H9 (cell line): ENCODE measurements around the gene DGLUCY. TPM values are rescaled to one million over a fixed set of nuclear protein-coding genes. Genes with fewer than 3 reads are reported as not detected.
"Not testable (repeated sequence)": the region's sequence is repeated elsewhere in the genome, so short reads cannot be mapped to it uniquely, and the experiment has no call there.

Experiments used
- DNase-seq: peaks from one replicate; pipeline ENCODE4 v3.0.0-alpha.2; 2017
- H2AFZ ChIP-seq: one replicate; pipeline ENCODE4 v1.6.1; 2013; ENCODE audit warnings: mild to moderate bottlenecking, low read length, control low read depth, moderate library complexity
- H2AK5ac ChIP-seq: 2 replicates; pipeline ENCODE4 v1.6.1; 2013; ENCODE audit warnings: low read length, control low read depth, mixed read lengths; ENCODE audit not compliant: insufficient read length
- H2BK120ac ChIP-seq: one replicate; pipeline ENCODE4 v1.6.1; 2013; ENCODE audit warnings: low read depth, mild to moderate bottlenecking, low read length, control low read depth, inconsistent platforms; ENCODE audit not compliant: poor library complexity, severe bottlenecking
- H2BK12ac ChIP-seq: 2 replicates; pipeline ENCODE4 v1.6.1; 2013; ENCODE audit warnings: low read length, control low read depth, mixed read lengths, low read depth; ENCODE audit not compliant: insufficient read length
- H2BK15ac ChIP-seq: 2 replicates; pipeline ENCODE4 v1.6.1; 2013; ENCODE audit warnings: low read depth, low read length, control low read depth
- H2BK20ac ChIP-seq: one replicate; pipeline ENCODE4 v1.6.1; 2013; ENCODE audit warnings: low read depth, mild to moderate bottlenecking, low read length, control low read depth, inconsistent platforms; ENCODE audit not compliant: poor library complexity, severe bottlenecking
- H2BK5ac ChIP-seq: 2 replicates; pipeline ENCODE4 v1.6.1; 2013; ENCODE audit warnings: low read length, control low read depth, mixed read lengths; ENCODE audit not compliant: insufficient read length
- H3K14ac ChIP-seq: 2 replicates; pipeline ENCODE4 v1.6.1; 2013; ENCODE audit warnings: low read length, control low read depth; ENCODE audit not compliant: insufficient read depth
- H3K18ac ChIP-seq: 2 replicates; pipeline ENCODE4 v1.6.1; 2013; ENCODE audit warnings: low read depth, mild to moderate bottlenecking, mixed read lengths, low read length, control low read depth; ENCODE audit not compliant: insufficient read length
- H3K23ac ChIP-seq: 2 replicates; pipeline ENCODE4 v1.6.1; 2013; ENCODE audit warnings: low read length, control low read depth, mixed read lengths, low read depth; ENCODE audit not compliant: insufficient read length
- H3K23me2 ChIP-seq: 2 replicates; pipeline ENCODE4 v1.6.1; 2013; ENCODE audit warnings: low read depth, mild to moderate bottlenecking, mixed read lengths, low read length, control low read depth; ENCODE audit not compliant: insufficient read length, poor library complexity, severe bottlenecking
- H3K27ac ChIP-seq: 2 replicates; pipeline ENCODE4 v1.5.1; 2013; ENCODE audit warnings: low read length, control low read depth, mixed read lengths, low read depth; ENCODE audit not compliant: insufficient read length
- H3K27me3 ChIP-seq: 2 replicates; pipeline ENCODE4 v1.6.1; 2013; ENCODE audit warnings: low read length, control low read depth, inconsistent platforms; ENCODE audit not compliant: insufficient read depth
- H3K4ac ChIP-seq: 2 replicates; pipeline ENCODE4 v1.6.1; 2013; ENCODE audit warnings: low read depth, mild to moderate bottlenecking, control low read depth, inconsistent platforms, low read length, moderate library complexity
- H3K4me1 ChIP-seq: 2 replicates; pipeline ENCODE4 v1.6.1; 2013; ENCODE audit warnings: low read length, control low read depth, inconsistent platforms; ENCODE audit not compliant: insufficient read depth
- H3K4me2 ChIP-seq: 2 replicates; pipeline ENCODE4 v1.6.1; 2013; ENCODE audit warnings: low read length, control low read depth, mixed read lengths; ENCODE audit not compliant: insufficient read length, insufficient read depth
- H3K56ac ChIP-seq: 2 replicates; pipeline ENCODE4 v1.6.1; 2013; ENCODE audit warnings: low read depth, mild to moderate bottlenecking, mixed read lengths, low read length, control low read depth; ENCODE audit not compliant: insufficient read length
- H3K79me1 ChIP-seq: 2 replicates; pipeline ENCODE4 v1.6.1; 2013; ENCODE audit warnings: low read depth, mild to moderate bottlenecking, moderate library complexity, low read length, control low read depth, inconsistent platforms; ENCODE audit not compliant: insufficient read depth, poor library complexity, severe bottlenecking
- H3K79me2 ChIP-seq: 2 replicates; pipeline ENCODE4 v1.6.1; 2013; ENCODE audit warnings: low read length, control low read depth, inconsistent platforms; ENCODE audit not compliant: insufficient read depth
- H3K9ac ChIP-seq: 2 replicates; pipeline ENCODE4 v1.6.1; 2013; ENCODE audit warnings: low read length, control low read depth, mixed read lengths; ENCODE audit not compliant: insufficient read length; ENCODE audit errors: extremely low read depth
- H3K9me3 ChIP-seq: one replicate; pipeline ENCODE4 v1.6.1; 2013; ENCODE audit warnings: low read depth, low read length, inconsistent platforms; ENCODE audit not compliant: control insufficient read depth
- H3T11ph ChIP-seq: one replicate; pipeline ENCODE4 v1.6.1; 2013; ENCODE audit warnings: mild to moderate bottlenecking, low read length, control low read depth, inconsistent platforms
- H4K20me1 ChIP-seq: one replicate; pipeline ENCODE4 v1.6.1; 2013; ENCODE audit not compliant: control insufficient read depth, insufficient read length, insufficient read depth
- H4K5ac ChIP-seq: 2 replicates; pipeline ENCODE4 v1.6.1; 2013; ENCODE audit warnings: low read depth, mild to moderate bottlenecking, mixed read lengths, low read length, control low read depth; ENCODE audit not compliant: insufficient read length
- H4K8ac ChIP-seq: replicated peaks from 2 replicates; pipeline ENCODE4 v1.6.1; 2013; ENCODE audit warnings: low read length, control low read depth, mixed read lengths, low read depth; ENCODE audit not compliant: insufficient read length
- H4K91ac ChIP-seq: 2 replicates; pipeline ENCODE4 v1.6.1; 2013; ENCODE audit warnings: low read depth, mild to moderate bottlenecking, moderate library complexity, mixed read lengths, low read length, control low read depth; ENCODE audit not compliant: insufficient read length
- H3K27ac Mint-ChIP-seq, 3 experiments: 2 replicates in 2 of 3; 3 replicates in 1 of 3; pipeline ENCODE4 v1.8.0; 2020 to 2021; ENCODE audit warnings: mixed read lengths in 3 of 3, mild to moderate bottlenecking in 1 of 3, moderate library complexity in 1 of 3
- H3K27me3 Mint-ChIP-seq: 2 replicates; pipeline ENCODE4 v1.8.0; 2021; ENCODE audit warnings: low read depth, mild to moderate bottlenecking, moderate library complexity, mixed read lengths
- H3K36me3 Mint-ChIP-seq, 3 experiments: 2 replicates in 2 of 3; 3 replicates in 1 of 3; pipeline ENCODE4 v1.8.0; 2020 to 2021; ENCODE audit warnings: low read depth in 3 of 3, mixed read lengths in 3 of 3; ENCODE audit not compliant: insufficient read depth in 1 of 3
- H3K4me1 Mint-ChIP-seq, 2 experiments: 2 replicates each; pipeline ENCODE4 v1.8.0; 2020; ENCODE audit warnings: mixed read lengths in 2 of 2
- H3K4me3 Mint-ChIP-seq, 2 experiments: 2 replicates in 1 of 2; 3 replicates in 1 of 2; pipeline ENCODE4 v1.8.0; 2020 to 2021; ENCODE audit warnings: mild to moderate bottlenecking in 2 of 2, mixed read lengths in 2 of 2, moderate library complexity in 1 of 2
- H3K9me3 Mint-ChIP-seq, 2 experiments: 2 replicates in 1 of 2; 3 replicates in 1 of 2; pipeline ENCODE4 v1.8.0; 2020; ENCODE audit warnings: mild to moderate bottlenecking in 2 of 2, mixed read lengths in 2 of 2, moderate library complexity in 1 of 2
- CTCF ChIP-seq: fragments of 200-600 bp; sonication (generic); conservative IDR thresholded peaks from 3 replicates; pipeline ENCODE4 v1.8.0; 2021; ENCODE audit warnings: antibody characterized with exemption, mild to moderate bottlenecking
- WGBS: extraction: QIAGEN DNeasy Blood & Tissue Kit; methylation state at CpG from one replicate; pipeline ENCODE4 v1.1.7; 2013; ENCODE audit warnings: missing lambda C conversion rate, low lambda C conversion rate, mixed read lengths; ENCODE audit not compliant: insufficient read length; ENCODE audit errors: extremely low coverage; 5-methylcytosine and 5-hydroxymethylcytosine counted together
- total RNA-seq: library from RNA; stranded (reverse); gene quantifications from 2 replicates; pipeline ENCODE4 v1.2.1, GENCODE V29; 2021

Gene DGLUCY
- total RNA-seq, 1 experiment from 2014 or later, result 29.6 TPM

- Histone ChIP-seq H2AK5ac (no peak overlapping the region), H2BK5ac (no peak overlapping the region), H3K79me2 (no peaks in the 10 kb centered on the region), H2BK20ac (no peak overlapping the region), H3T11ph (no peak overlapping the region), H3K9me3 (no peaks in the 10 kb centered on the region), H3K27me3 (no peaks in the 10 kb centered on the region), H2BK120ac (no peak overlapping the region), H3K56ac (no peak overlapping the region), H3K4me2 (no peak overlapping the region), H3K14ac (no peak overlapping the region; the same call in 1 of the 2 replicates), H3K4me1 (no peaks in the 10 kb centered on the region), H4K91ac (no peak overlapping the region), H3K4ac (no peak overlapping the region), H3K23me2 (no peaks in the 10 kb centered on the region), H4K20me1 (no peaks in the 10 kb centered on the region), H3K18ac (no peak overlapping the region), H2AFZ (no peak overlapping the region), H4K8ac (no peak overlapping the region), H3K27ac (no peak overlapping the region), H3K23ac (no peak overlapping the region), H2BK12ac (no peak overlapping the region), H2BK15ac (no peak overlapping the region), H3K79me1 (no peaks in the 10 kb centered on the region), H3K9ac (no peak overlapping the region), H4K5ac (no peak overlapping the region)
- no peak for DNase-seq
- no peaks in the 10 kb centered on the region for H3K9me3 Mint-ChIP-seq
- WGBS, result no CpG with 5 or more reads among the region's 8 CpGs
- 0 out of 7 replicates have a peak overlapping the region, but pooled peaks of 1 of the 3 experiments have one; percentile 37 for H3K27ac Mint-ChIP-seq
- no peaks in the 10 kb centered on the region for H3K36me3 Mint-ChIP-seq
- no peaks in the 10 kb centered on the region; the same call in 1 of the 2 replicates for H3K27me3 Mint-ChIP-seq
- H3K4me1 Mint-ChIP-seq, result no peaks in the 10 kb centered on the region
- no peak for TF ChIP-seq CTCF
- no peak overlapping the region for H3K4me3 Mint-ChIP-seq
Measured at GRCh38 chr14:91095178-91095577, 18.7 kb upstream of the DGLUCY start.

- no CpG with 5 or more reads among the region's 5 CpGs for WGBS
- H2AFZ ChIP-seq, H3K9ac ChIP-seq, H2AK5ac ChIP-seq, H3K4me3 Mint-ChIP-seq, DNase-seq, H3K36me3 Mint-ChIP-seq, H3K27me3 ChIP-seq, H3K27me3 Mint-ChIP-seq, H3K27ac ChIP-seq, H4K8ac ChIP-seq, H3K23me2 ChIP-seq, H4K20me1 ChIP-seq, H4K91ac ChIP-seq, H3K9me3 ChIP-seq, H3K56ac ChIP-seq, H3K4me1 ChIP-seq, H3K79me2 ChIP-seq, H2BK5ac ChIP-seq, H2BK20ac ChIP-seq, H2BK12ac ChIP-seq, H3K9me3 Mint-ChIP-seq, H3T11ph ChIP-seq, H3K4me2 ChIP-seq, H3K18ac ChIP-seq, H2BK15ac ChIP-seq, H3K23ac ChIP-seq, H3K27ac Mint-ChIP-seq, H3K4me1 Mint-ChIP-seq, H3K79me1 ChIP-seq, H4K5ac ChIP-seq, H2BK120ac ChIP-seq, H3K14ac ChIP-seq, H3K4ac ChIP-seq: not testable (repeated sequence)
Measured at GRCh38 chr14:91097657-91098056, 16.2 kb upstream of the DGLUCY start.
